ENCODE results near the gene NUDCD3.

DNA sequence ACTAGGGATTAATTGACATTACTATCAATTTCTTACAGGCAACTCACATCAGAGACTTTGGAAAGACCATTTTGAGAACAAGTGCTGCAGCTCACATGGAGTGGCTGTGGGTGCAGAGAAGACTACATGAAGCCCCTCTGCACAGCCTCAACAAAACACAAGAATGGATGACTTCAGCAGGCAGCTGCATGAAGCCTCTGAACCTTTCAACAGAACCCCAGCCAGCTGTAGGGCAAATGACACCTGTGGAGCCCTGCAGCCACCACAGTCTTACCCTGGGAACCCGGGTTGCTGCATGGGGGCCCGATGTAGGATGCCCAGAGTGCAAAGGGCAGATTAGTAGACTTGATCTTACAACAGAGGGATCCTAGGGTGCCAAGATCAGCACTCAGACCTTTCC, 103.1 kb downstream of the NUDCD3 start:
- TF ChIP-seq, protein P1, sequence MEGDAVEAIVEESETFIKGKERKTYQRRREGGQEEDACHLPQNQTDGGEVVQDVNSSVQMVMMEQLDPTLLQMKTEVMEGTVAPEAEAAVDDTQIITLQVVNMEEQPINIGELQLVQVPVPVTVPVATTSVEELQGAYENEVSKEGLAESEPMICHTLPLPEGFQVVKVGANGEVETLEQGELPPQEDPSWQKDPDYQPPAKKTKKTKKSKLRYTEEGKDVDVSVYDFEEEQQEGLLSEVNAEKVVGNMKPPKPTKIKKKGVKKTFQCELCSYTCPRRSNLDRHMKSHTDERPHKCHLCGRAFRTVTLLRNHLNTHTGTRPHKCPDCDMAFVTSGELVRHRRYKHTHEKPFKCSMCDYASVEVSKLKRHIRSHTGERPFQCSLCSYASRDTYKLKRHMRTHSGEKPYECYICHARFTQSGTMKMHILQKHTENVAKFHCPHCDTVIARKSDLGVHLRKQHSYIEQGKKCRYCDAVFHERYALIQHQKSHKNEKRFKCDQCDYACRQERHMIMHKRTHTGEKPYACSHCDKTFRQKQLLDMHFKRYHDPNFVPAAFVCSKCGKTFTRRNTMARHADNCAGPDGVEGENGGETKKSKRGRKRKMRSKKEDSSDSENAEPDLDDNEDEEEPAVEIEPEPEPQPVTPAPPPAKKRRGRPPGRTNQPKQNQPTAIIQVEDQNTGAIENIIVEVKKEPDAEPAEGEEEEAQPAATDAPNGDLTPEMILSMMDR (IDR thresholded peaks at IDR 0.05; ENCODE audit: insufficient read depth, low read length, poor library complexity, severe bottlenecking), result no peak
- no peak for TF ChIP-seq EZH2phosphoT487 (conservative IDR thresholded peaks at IDR 0.05; ENCODE audit: low read length)

All from SU-DHL-6 (cell line).